Stimulated activated CD4-positive, alpha-beta T cell treated with anti-CD3 and anti-CD28 coated beads, Interleukin-1b, Interleukin-23, amount 100 ng/mL, for 48 hours (primary cell): ENCODE data around the gene NKAIN2.

Experiments used
- DNase-seq: peaks from one replicate; pipeline ENCODE4 v3.0.0-alpha.2; 2020

The NKAIN2 gene

DNA sequence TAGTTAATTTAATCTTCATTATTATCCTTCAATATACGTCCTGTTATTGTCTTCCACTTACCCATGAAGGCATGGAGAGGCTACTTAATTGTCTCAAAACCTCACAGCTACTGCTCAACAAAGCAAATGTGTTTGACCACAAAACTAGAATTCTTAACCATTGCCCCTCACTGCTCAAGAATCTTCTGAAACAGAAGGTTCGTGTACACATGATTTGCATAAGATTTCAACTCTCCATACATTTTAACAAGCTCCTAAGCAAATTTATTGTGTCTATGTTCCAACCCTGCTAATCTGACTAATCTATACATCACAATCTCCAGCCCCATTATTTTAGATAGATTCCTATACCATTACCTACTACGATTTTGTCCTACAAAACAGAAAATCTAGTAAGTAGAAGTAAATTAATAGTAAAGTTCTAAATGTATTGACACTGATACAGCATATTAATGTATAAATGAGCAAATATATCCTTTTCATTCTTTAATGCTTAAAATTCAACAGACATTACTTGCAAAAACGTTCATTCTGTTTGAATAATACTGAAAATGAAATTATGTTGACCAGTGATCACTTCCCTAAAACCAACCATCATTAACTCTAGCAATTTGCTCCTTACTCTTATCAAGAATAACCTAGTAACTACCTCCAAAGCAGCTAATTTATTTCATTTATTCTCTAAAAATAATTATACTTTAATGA is 1068.8 kb downstream of the NKAIN2 start:
- no peak for DNase-seq

DNA sequence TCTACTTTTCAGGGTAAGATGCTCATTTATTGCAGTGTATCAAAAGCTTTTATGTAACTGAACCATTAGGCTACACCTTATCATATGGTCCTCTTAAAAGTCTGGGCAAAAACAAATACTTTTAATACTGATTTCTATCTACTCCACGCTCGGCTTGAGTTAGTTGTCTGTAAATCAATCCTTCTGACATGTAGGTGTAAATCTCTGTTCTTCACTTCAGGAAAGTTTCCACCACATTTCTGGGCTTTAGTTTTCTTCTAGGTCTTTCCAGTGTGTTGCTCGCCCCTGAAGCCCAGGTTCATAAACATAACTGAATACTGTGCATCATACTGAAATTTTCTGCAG is 1069.4 kb downstream of the NKAIN2 start:
- DNase-seq = no peak
